Activated naive CD8-positive, alpha-beta T cell (primary cell): ENCODE measurements around the gene CTNNBL1.

Experiments
- H3K27ac Mint-ChIP-seq: one replicate; pipeline ENCODE4 v1.8.0; 2021; ENCODE audit warnings: mixed read lengths
- H3K27me3 Mint-ChIP-seq: one replicate; pipeline ENCODE4 v1.8.0; 2021; ENCODE audit warnings: mixed read lengths
- H3K36me3 Mint-ChIP-seq: one replicate; pipeline ENCODE4 v1.8.0; 2021; ENCODE audit warnings: mixed read lengths
- H3K4me1 Mint-ChIP-seq: one replicate; pipeline ENCODE4 v1.8.0; 2021; ENCODE audit warnings: low read depth, mixed read lengths
- H3K4me3 Mint-ChIP-seq: one replicate; pipeline ENCODE4 v1.8.0; 2021; ENCODE audit warnings: mild to moderate bottlenecking, mixed read lengths
- H3K9me3 Mint-ChIP-seq: one replicate; pipeline ENCODE4 v1.8.0; 2021; ENCODE audit warnings: low read depth, mixed read lengths

Gene CTNNBL1

GRCh38 chr20:37905671-37906613 lies 212.1 kb downstream of the CTNNBL1 start:
- Mint-ChIP-seq H3K27ac (no peak overlapping the region), H3K27me3 (peaks cover 33% of the 10 kb centered on the region), H3K4me1 (peaks cover 12% of the 10 kb centered on the region), H3K9me3 (no peaks in the 10 kb centered on the region), H3K36me3 (peaks cover 4% of the 10 kb centered on the region), H3K4me3 (no peak overlapping the region)

DNA sequence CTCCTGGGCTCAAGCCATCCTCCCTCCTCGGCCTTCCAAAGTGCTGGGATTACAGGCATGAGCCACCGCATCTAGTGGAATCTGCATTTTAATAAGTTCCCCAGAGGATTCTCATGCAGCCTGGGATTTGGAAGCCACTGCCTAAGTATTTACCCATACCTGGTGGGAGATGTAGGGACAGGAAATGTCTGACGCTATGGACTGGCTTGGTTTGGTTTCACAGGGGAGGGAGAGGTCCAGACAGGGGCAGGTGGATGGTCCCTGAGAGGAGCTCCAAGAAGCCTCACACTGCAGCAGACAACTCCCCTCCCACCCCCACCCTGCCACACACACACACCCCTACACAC lies 213.5 kb downstream of the CTNNBL1 start:
- Mint-ChIP-seq H3K36me3 (peaks cover 4% of the 10 kb centered on the region), H3K4me3 (no peak overlapping the region), H3K27me3 (peaks cover 27% of the 10 kb centered on the region)

GRCh38 chr20:37907677-37908401 lies 214.0 kb downstream of the CTNNBL1 start:
- Mint-ChIP-seq H3K27ac (no peak overlapping the region), H3K9me3 (no peaks in the 10 kb centered on the region), H3K27me3 (peaks cover 27% of the 10 kb centered on the region), H3K4me1 (peaks cover 5% of the 10 kb centered on the region), H3K4me3 (no peak overlapping the region), H3K36me3 (peaks cover 4% of the 10 kb centered on the region)

More for the DNA sequence above, 213.5 kb downstream of the CTNNBL1 start:
- peaks cover 6% of the 10 kb centered on the region for H3K4me1 Mint-ChIP-seq
- H3K27ac Mint-ChIP-seq, result no peak overlapping the region
- no peaks in the 10 kb centered on the region for H3K9me3 Mint-ChIP-seq

DNA sequence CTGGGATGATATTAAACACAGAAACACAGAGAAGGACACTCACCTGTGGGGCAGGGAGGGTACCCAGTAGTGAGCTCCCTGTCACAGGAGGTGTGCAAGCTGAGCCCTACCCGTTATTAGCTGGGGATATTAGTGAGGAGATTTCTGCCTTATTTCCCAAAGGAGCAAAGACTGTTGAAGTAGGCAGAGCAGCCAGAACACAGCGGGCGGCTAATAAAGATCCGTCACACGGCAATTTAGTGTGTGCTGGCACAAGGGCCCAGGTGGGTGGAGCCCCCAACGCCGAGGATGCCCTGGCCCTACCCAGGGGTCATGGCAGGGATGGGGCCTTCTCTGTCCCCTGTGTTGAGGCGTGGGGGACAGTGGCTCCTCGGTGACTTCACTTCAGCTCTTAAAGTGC lies 217.4 kb downstream of the CTNNBL1 start:
- no peaks in the 10 kb centered on the region for H3K36me3 Mint-ChIP-seq
- peaks cover 10% of the 10 kb centered on the region for H3K4me1 Mint-ChIP-seq
- H3K4me3 Mint-ChIP-seq, result no peak overlapping the region
- peaks cover 15% of the 10 kb centered on the region for H3K27me3 Mint-ChIP-seq
- no peak overlapping the region for H3K27ac Mint-ChIP-seq
- H3K9me3 Mint-ChIP-seq, result no peaks in the 10 kb centered on the region

DNA sequence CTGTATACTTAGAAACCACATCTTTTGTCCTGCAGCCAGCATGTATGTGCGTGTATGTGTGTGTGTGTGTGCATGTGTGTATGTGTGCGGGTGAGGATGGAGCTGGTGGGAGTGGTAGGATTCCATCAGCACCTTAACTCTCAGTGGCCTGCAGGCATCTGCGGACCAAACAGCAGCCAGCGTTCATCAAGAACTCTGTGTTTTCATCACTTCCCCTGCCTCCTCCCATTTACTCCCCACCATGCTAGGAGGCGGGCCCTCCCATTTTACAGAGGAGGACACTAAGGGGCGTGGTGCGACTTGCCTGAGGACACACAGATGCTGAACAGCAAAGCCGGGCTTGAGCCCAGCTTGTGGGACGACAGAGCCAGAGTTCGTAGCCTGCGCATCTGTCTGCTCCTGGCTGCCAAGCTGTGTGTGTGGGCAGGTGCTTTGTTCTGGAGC lies 218.0 kb downstream of the CTNNBL1 start:
- Mint-ChIP-seq H3K4me1 (peaks cover 10% of the 10 kb centered on the region), H3K27ac (no peak overlapping the region), H3K27me3 (peaks cover 13% of the 10 kb centered on the region), H3K4me3 (no peak overlapping the region), H3K9me3 (no peaks in the 10 kb centered on the region), H3K36me3 (no peaks in the 10 kb centered on the region)

- H3K4me3 Mint-ChIP-seq, result no peak overlapping the region
- H3K4me1 Mint-ChIP-seq, result peaks cover 11% of the 10 kb centered on the region
- H3K27ac Mint-ChIP-seq, result no peak overlapping the region
- no peaks in the 10 kb centered on the region for H3K9me3 Mint-ChIP-seq
- no peaks in the 10 kb centered on the region for H3K36me3 Mint-ChIP-seq
- peaks cover 13% of the 10 kb centered on the region for H3K27me3 Mint-ChIP-seq
Observed at GRCh38 chr20:37912874-37913273, 219.0 kb downstream of the CTNNBL1 start.

DNA sequence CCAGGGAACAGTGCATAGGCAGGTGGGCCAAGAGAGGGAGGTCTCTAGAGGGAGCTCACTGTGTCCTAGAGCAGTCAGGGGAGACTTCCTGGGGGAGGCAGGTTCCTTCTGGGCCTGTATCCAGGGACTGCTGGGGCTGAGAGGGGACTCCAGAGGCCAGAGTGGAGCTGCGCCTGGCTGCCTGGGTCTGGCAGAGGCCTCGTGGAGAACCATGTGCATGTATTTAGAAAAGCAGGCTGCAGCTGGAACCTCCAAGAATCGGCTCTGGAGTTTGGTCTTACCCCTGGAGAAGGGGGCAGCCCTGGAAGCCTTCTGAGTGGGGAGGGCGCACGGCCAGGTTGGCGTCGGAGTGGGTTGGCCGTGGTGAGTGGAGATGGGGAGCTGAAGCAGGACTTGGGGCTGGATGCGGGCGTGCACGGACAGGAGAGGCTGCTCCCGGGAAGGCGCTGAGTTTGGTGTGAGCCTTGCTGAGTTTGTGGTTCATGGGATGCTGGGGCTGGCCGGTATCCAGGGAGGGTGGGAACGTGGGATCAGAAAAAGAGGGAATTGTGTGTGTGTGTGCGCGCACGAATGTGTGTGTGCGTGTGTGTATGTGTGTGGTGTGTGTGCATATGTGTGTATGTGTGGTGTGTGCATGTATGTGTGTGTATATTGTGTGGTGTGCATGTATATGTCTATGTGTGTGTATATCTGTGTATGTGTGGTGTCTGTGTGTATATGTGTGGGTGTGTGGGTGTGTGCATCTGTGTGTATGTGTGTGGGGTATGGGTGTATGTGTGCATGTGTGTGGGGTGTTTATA lies 219.9 kb downstream of the CTNNBL1 start:
- no peaks in the 10 kb centered on the region for H3K9me3 Mint-ChIP-seq
- H3K4me1 Mint-ChIP-seq, result peaks cover 12% of the 10 kb centered on the region
- H3K4me3 Mint-ChIP-seq, result no peak overlapping the region
- H3K27ac Mint-ChIP-seq, result no peak overlapping the region
- no peaks in the 10 kb centered on the region for H3K36me3 Mint-ChIP-seq
- peaks cover 13% of the 10 kb centered on the region for H3K27me3 Mint-ChIP-seq

DNA sequence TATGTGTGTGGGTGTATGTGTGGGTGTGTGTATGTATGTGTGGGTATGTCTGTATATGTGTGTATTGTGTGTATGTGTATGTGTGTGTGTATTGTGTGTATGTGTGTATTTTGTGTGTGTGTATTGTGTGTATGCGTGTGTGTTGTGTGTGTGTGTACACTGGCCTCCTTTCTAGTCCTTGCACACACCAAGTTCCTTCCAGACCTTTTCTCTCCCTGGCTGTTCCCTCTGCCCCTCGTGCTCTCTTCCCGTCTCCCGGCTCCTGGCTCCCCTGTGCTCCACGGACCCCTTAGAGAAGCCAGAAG lies 220.5 kb downstream of the CTNNBL1 start:
- Mint-ChIP-seq H3K27me3 (peaks cover 8% of the 10 kb centered on the region), H3K4me1 (peaks cover 12% of the 10 kb centered on the region), H3K4me3 (peak overlapping the region; percentile 71), H3K36me3 (no peaks in the 10 kb centered on the region), H3K9me3 (no peaks in the 10 kb centered on the region), H3K27ac (no peak overlapping the region)

GRCh38 chr20:37914672-37915433 lies 221.0 kb downstream of the CTNNBL1 start:
- peaks cover 8% of the 10 kb centered on the region for H3K27me3 Mint-ChIP-seq
- H3K4me1 Mint-ChIP-seq, result peaks cover 12% of the 10 kb centered on the region
- H3K9me3 Mint-ChIP-seq, result no peaks in the 10 kb centered on the region
- no peaks in the 10 kb centered on the region for H3K36me3 Mint-ChIP-seq
- H3K27ac Mint-ChIP-seq, result peak overlapping the region; percentile 43
- peak overlapping the region; percentile 71 for H3K4me3 Mint-ChIP-seq

- Mint-ChIP-seq H3K36me3 (no peaks in the 10 kb centered on the region), H3K4me3 (no peak overlapping the region), H3K9me3 (no peaks in the 10 kb centered on the region), H3K4me1 (peaks cover 12% of the 10 kb centered on the region), H3K27ac (no peak overlapping the region), H3K27me3 (peaks cover 8% of the 10 kb centered on the region)
Observed at GRCh38 chr20:37915434-37915787, 221.6 kb downstream of the CTNNBL1 start.

DNA sequence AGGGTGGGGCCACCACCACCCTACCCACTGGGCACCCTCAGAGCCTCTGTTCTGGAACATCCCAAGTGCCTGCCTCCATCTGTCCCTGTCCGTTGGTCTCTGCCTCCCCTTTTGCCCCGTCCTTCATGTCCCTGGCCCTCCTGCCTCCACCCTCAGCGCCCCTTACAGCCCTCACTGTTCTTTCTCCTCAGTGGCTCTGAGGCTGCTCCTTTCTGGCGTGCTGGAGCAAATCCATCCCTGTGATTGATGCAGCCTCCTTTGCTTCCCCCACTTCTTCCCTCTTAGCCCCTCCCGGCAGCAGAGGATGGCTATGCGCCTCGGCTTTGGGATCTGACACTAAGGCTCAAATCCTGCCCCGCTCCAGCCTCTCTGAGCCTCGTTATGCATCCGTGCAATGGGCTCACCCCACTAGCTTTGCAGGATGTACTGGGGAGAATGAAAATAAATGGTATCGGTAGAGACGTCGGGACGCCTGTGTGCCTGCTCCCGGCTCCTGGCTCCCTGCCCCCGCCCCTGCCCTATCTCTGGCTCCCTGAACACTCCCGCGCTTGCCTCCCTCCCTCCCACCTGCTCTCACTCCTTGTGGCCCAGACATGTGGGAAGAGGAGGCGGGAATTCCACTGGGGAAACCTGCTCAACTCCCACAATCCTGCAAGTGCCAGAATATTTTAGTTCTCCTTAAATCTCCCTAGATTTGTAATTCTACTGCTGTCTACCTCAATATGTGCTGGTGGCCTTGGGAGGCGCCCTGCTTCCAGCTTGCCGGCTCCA lies 222.2 kb downstream of the CTNNBL1 start:
- Mint-ChIP-seq H3K4me3 (peak overlapping the region; percentile 40), H3K27me3 (peaks cover 10% of the 10 kb centered on the region), H3K27ac (no peak overlapping the region), H3K4me1 (peaks cover 12% of the 10 kb centered on the region), H3K9me3 (no peaks in the 10 kb centered on the region), H3K36me3 (no peaks in the 10 kb centered on the region)

DNA sequence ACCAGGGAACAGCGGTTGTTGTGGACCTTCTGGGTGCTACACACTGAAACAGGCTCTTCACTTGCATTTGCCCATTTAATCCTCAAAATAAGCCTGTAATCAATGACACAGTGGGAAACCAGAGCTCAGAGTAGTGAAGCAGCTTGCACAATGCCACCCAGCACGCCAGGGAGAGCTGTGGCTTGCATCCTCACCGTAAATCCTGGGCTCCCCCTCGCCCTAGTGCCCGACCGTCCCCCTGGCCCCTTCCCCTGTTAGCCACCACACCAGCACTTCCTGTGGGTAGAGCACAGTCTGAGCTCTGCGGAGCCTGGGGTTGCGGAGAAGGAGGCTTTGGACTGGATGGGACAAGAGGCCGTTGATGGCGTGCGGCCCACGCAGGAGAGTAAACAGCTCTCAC lies 223.6 kb downstream of the CTNNBL1 start:
- Mint-ChIP-seq H3K36me3 (no peaks in the 10 kb centered on the region), H3K27me3 (peaks cover 8% of the 10 kb centered on the region), H3K9me3 (no peaks in the 10 kb centered on the region), H3K4me3 (no peak overlapping the region), H3K27ac (no peak overlapping the region), H3K4me1 (peaks cover 12% of the 10 kb centered on the region)

DNA sequence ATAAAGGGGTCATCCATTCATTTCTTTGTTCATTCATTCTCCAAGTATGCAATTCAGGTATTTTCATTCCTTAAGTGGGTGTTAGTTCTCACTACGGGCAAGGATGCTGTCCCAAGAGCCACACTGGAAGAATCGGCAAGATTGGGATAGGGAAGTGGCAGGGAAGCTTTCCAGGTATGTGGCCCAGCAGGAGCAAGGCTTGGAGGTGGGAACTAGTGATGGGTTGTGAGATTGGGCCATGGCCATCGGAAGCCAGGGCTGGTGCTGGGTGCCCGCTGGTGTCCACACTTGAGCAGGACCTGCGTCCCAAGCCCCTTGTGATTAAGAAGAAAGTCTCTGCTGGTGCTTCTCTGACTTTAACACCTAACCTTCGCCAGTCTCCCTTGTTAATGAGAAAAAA lies 224.2 kb downstream of the CTNNBL1 start:
- peaks cover 12% of the 10 kb centered on the region for H3K4me1 Mint-ChIP-seq
- H3K9me3 Mint-ChIP-seq, result no peaks in the 10 kb centered on the region
- H3K36me3 Mint-ChIP-seq, result no peaks in the 10 kb centered on the region
- no peak overlapping the region for H3K4me3 Mint-ChIP-seq
- no peak overlapping the region for H3K27ac Mint-ChIP-seq
- H3K27me3 Mint-ChIP-seq, result peaks cover 5% of the 10 kb centered on the region
